Transverse colon (tissue), 4 donors: Measurements from ENCODE around the gene ARF3. TPM values are rescaled to one million over a fixed set of nuclear protein-coding genes. Genes with fewer than 3 reads are reported as not detected.

Source experiments
- DNase-seq: peaks from one replicate; pipeline ENCODE4 v3.0.0-alpha.2; 2019
- H3K27ac ChIP-seq, 4 donors: fragments of 200-600 bp; sonication (generic); 2 replicates each; pipeline ENCODE4 v1.5.1; 2016 to 2018; ENCODE audit warnings: inconsistent platforms in 4 of 4
- H3K27me3 ChIP-seq: fragments of 200-600 bp; sonication (generic); 2 replicates; pipeline ENCODE4 v1.5.1; 2017; ENCODE audit warnings: inconsistent platforms
- H3K36me3 ChIP-seq, 4 donors: fragments of 200-600 bp; sonication (generic); 2 replicates each; pipeline ENCODE4 v1.5.1; 2017 to 2019; ENCODE audit warnings: inconsistent platforms in 4 of 4
- H3K4me1 ChIP-seq, 4 donors: fragments of 200-600 bp; sonication (generic); 2 replicates each; pipeline ENCODE4 v1.5.1; 2017 to 2020; ENCODE audit warnings: inconsistent platforms in 4 of 4
- H3K4me3 ChIP-seq, 4 donors: fragments of 200-600 bp; sonication (generic); 1 replicate in 1 of 4; 2 replicates in 3 of 4; pipeline versions ENCODE4 v1.5.1 to v1.6.1; 2017 to 2019; ENCODE audit warnings: inconsistent platforms in 4 of 4
- H3K9me3 ChIP-seq, 2 donors: fragments of 200-600 bp; sonication (generic); 2 replicates each; pipeline ENCODE4 v1.5.1; 2017 to 2019; ENCODE audit warnings: inconsistent platforms in 2 of 2
- EP300 ChIP-seq: sonication (generic); formaldehyde crosslinking; IDR thresholded peaks from one replicate; pipeline ENCODE4 v1.6.1; 2017; ENCODE audit warnings: antibody characterized with exemption, low read depth
- POLR2A ChIP-seq: fragments of 450-650 bp; IDR thresholded peaks from one replicate; pipeline ENCODE4 v1.6.1; 2016; ENCODE audit warnings: antibody characterized with exemption, mild to moderate bottlenecking, moderate library complexity
- POLR2AphosphoS5 ChIP-seq, 3 donors: sonication (generic); formaldehyde crosslinking; IDR thresholded peaks; one replicate each; pipeline ENCODE4 v1.6.1; 2016; ENCODE audit warnings: antibody characterized with exemption in 3 of 3
- WGBS, 2 donors: methylation state at CpG; one replicate each; pipeline ENCODE4 v1.1.5; 2018; ENCODE audit warnings: low coverage in 1 of 2; 5-methylcytosine and 5-hydroxymethylcytosine counted together
- in situ Hi-C, 4 donors: fragments of 200-750 bp; cut with MboI; loops; one replicate each; pipeline versions ENCODE4 v1.15.0 to v1.15.1; 2017; ENCODE audit warnings: low sequenced_read_pairs in 3 of 4, low pct_ligation_motif_present in 1 of 4, low pct_unique_long_range_greater_than_20kb in 1 of 4
- intact Hi-C: fragments of 100-400 bp; cut with DNase I; formaldehyde crosslinking; loops from one replicate; pipeline ENCODE4 v1.15.1; 2023; ENCODE audit warnings: low total_unique reads
- total RNA-seq, 4 donors: library from RNA; depleted of rRNA; stranded (reverse); fragments of >200 nt; gene quantifications; one replicate each; pipeline ENCODE4 v1.1.0, GENCODE V29; 2016
- TF ChIP-seq, protein P1 (sequence below), 5 experiments: fragments of 200-600 bp in 3 of 5; fragments of 450-650 bp in 2 of 5; sonication (generic) in 3 of 5; IDR thresholded peaks; 1 replicate in 2 of 5; 2 replicates in 3 of 5; pipeline ENCODE4 v1.5.1; 2016 to 2017; ENCODE audit warnings: antibody characterized with exemption in 5 of 5, inconsistent platforms in 3 of 5, mild to moderate bottlenecking in 2 of 5, moderate library complexity in 1 of 5

Gene ARF3
- total RNA-seq, 4 donors from 2014 or later: 30.8 to 117 (median 99.8) TPM

DNA sequence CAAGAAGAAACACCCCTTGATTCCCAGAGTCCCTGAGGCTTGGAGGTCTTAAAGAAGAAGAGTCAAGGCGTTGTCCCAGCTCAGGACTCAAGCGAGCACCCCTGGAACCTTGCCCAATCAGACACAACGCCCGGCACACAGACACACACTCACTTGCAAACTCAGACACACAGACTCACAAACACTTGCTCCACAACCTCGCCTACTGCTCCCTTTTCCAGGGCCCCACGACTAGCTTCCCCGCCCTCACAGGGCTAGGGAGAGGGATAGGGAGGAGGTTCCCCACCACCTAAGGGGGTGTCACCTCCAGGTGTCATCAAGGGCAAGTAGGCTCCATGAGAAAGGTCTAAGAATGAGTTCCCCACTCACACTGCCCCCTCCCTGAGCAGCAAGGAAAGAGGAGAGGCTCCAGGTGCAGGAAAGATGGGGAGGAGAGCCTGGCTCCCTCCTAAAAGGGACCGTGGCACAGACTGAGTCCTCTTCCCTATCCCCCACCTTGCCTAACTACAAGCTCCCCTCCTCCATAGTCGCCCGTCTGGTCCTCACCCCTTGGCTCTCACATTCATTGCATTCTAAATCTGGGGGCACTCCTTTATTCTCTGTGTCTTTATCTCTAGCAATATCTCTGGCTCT is 13.5 kb upstream of the ARF3 start:
- intact Hi-C loops: no loop called here
- Histone ChIP-seq H3K27me3 (peaks cover 67% of the 10 kb centered on the region), H3K4me3 (peak overlapping the region in 1 of 4 donors; percentile 35), H3K36me3 (no peaks in the 10 kb centered on the region), H3K4me1 (peaks cover 9 to 38% (median 32%) of the 10 kb centered on the region in 4 donors), H3K27ac (no peak overlapping the region), H3K9me3 (no peaks in the 10 kb centered on the region)
- DNase-seq: no peak
- in situ Hi-C loops: no loop called here
- 41% methylated on average over 8 of the region's 10 CpGs; no CpG with 5 or more reads in 1 of the 2 donors for WGBS, 2 donors
- TF ChIP-seq, protein P1, sequence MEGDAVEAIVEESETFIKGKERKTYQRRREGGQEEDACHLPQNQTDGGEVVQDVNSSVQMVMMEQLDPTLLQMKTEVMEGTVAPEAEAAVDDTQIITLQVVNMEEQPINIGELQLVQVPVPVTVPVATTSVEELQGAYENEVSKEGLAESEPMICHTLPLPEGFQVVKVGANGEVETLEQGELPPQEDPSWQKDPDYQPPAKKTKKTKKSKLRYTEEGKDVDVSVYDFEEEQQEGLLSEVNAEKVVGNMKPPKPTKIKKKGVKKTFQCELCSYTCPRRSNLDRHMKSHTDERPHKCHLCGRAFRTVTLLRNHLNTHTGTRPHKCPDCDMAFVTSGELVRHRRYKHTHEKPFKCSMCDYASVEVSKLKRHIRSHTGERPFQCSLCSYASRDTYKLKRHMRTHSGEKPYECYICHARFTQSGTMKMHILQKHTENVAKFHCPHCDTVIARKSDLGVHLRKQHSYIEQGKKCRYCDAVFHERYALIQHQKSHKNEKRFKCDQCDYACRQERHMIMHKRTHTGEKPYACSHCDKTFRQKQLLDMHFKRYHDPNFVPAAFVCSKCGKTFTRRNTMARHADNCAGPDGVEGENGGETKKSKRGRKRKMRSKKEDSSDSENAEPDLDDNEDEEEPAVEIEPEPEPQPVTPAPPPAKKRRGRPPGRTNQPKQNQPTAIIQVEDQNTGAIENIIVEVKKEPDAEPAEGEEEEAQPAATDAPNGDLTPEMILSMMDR (IDR thresholded peaks at IDR 0.05): no peak
- no peak for TF ChIP-seq POLR2A
- no peak for TF ChIP-seq POLR2AphosphoS5 (IDR thresholded peaks at IDR 0.05)
- TF ChIP-seq EP300: no peak

DNA sequence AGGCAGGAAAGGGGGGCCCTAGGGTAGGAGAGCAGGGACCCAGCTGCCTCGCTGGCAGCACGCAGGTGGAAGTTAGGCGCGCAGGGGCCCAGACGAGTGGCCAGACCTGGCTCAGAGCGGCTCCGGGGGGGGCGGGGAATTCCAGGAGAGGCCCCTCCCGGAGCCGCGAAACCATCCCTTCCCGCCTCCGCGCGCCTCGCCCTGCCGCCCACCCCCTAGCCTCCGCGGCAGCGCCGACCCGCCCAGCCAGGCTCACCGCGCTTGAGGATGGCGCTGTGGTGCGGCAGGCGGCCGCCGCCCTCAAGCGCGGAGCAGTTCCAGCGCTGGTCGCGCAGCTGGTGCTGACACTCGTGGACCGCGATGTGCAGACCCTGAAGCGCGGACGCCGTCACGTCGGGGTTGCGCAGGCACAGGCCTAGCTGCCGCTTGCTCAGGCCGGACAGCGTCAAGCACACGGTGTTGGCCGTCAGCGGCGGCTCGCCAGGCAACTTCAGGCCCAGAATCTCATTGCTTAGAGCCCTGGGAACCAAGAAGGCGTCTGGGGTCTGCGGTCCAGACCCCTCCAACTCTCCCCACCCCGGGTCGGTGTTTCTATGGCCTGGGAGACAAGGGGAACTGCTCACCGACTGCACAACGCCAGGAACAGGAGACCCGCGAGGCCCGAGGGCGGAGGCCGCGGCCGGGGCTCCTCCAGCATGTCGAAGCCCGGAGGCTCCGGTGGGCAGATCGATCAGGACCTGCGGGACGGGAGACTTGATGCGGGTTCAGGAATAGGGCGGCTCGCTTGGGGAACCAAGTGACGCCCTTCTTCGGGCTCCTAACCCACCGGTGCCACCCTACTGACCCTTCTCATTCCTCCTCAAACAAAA is 12.8 kb upstream of the ARF3 start:
- no peak for DNase-seq
- Histone ChIP-seq H3K27ac (no peak overlapping the region), H3K36me3 (no peaks in the 10 kb centered on the region), H3K4me1 (peaks cover 9 to 38% (median 32%) of the 10 kb centered on the region in 4 donors), H3K27me3 (peaks cover 59% of the 10 kb centered on the region), H3K4me3 (peak overlapping the region in 2 of 4 donors; percentile 14 to 43), H3K9me3 (no peaks in the 10 kb centered on the region)
- TF ChIP-seq, protein P1 (IDR thresholded peaks at IDR 0.05): peak in 1 of 5 experiments; percentile 9
- TF ChIP-seq POLR2AphosphoS5 (IDR thresholded peaks at IDR 0.05): no peak
- TF ChIP-seq POLR2A: no peak
- intact Hi-C loops (no loop called here), in situ Hi-C loops (no loop called here)
- 2 to 20% methylated on average over 11 to 40 of the region's 77 CpGs for WGBS, 2 donors

DNA sequence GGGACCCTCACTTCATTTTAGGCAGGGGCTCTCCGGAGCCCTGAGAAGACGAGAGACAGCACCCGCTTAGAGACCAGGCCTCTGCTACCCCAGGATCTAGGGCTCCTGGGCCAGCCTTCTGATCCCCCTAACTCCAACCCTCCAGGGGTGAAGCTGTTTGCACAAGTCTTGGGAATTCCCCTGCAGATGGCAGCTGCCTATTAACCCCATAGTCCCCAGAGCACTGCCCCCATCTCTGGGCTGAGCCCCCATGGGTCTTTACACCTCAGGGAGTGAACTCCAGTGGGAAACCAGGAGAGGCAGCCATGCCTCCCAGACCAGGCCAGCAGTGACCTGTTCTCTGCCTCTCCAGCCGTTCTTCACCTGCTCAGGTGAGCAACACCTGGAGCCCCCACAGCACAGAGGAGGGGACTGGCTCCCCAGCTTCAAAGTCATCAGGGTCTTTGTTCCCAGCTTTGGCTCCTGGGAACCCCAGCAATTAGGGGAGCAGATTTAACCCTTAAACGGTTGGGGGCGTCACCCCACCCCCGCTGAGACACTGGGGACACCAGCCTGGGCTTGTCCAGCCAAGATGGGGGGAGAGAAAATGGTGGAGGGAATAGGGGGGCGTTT is 12.0 kb upstream of the ARF3 start:
- H3K4me1 ChIP-seq: peaks cover 9 to 38% (median 32%) of the 10 kb centered on the region in 4 donors
- intact Hi-C loops (no loop called here), in situ Hi-C loops (no loop called here)
- H3K4me3 ChIP-seq: no peak overlapping the region
- no peaks in the 10 kb centered on the region for H3K9me3 ChIP-seq
- H3K27ac ChIP-seq: no peak overlapping the region
- peaks cover 53% of the 10 kb centered on the region for H3K27me3 ChIP-seq
- H3K36me3 ChIP-seq: no peaks in the 10 kb centered on the region
- WGBS, 2 donors: 24 to 54% methylated on average over 4 to 7 of the region's 8 CpGs
- no peak for DNase-seq
- TF ChIP-seq POLR2AphosphoS5 (IDR thresholded peaks at IDR 0.05): no peak
- no peak for TF ChIP-seq POLR2A
- TF ChIP-seq, protein P1 (IDR thresholded peaks at IDR 0.05): no peak
- TF ChIP-seq EP300: no peak

DNA sequence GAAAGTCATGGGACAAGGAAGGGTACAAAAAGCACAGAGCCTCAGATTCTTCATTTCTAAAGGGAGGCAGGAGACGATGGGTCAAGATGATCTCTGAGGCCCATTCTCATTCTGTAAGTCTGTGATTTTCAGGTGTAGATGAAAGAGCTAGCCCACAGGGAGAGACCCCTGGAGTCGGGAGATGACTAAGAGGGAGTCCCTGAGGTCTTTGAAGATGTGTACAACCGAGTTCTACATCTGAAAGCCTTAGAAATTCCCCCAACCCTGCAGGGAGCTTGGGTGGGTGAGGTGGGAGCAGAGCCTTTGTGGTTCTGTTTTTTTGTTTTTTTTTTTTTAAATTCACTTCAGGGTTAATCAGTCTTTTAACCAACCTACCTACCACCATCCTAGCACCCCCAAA is 11.2 kb upstream of the ARF3 start:
- Histone ChIP-seq H3K4me1 (peaks cover 9 to 38% (median 32%) of the 10 kb centered on the region in 4 donors), H3K27me3 (peaks cover 45% of the 10 kb centered on the region), H3K4me3 (no peak overlapping the region), H3K9me3 (no peaks in the 10 kb centered on the region), H3K36me3 (no peaks in the 10 kb centered on the region), H3K27ac (no peak overlapping the region)
- 78 to 100% methylated on average over 2 to 3 of the region's 3 CpGs for WGBS, 2 donors
- intact Hi-C loops: no loop called here
- in situ Hi-C loops: no loop called here
- DNase-seq: no peak
- TF ChIP-seq POLR2AphosphoS5 (IDR thresholded peaks at IDR 0.05) (no peak), EP300 (no peak), POLR2A (no peak)
- TF ChIP-seq, protein P1 (IDR thresholded peaks at IDR 0.05): no peak
